K562 (cell line): Measurements from ENCODE around the gene HBB. TPM values are rescaled to one million over a fixed set of nuclear protein-coding genes. Genes with fewer than 3 reads are reported as not detected.

Source experiments
- ATAC-seq: fragments of 200-7000 bp; cut with Tn5 transposase; 3 replicates; pipeline ENCODE4 v1.9.1; 2020; ENCODE audit warnings: moderate library complexity
- BruUV-seq: library from RNA; stranded (reverse); fragments of 400-500 nt; replicated peaks from 2 replicates; lab custom pipeline; 2021; lab: Mats Ljungman, UMichigan
- CTCF ChIA-PET: fragments of 300-600 bp; formaldehyde crosslinking; extraction: SDS; loops from one replicate; lab custom pipeline; 2021; ENCODE audit warnings: low intra/inter-chr PET ratio; lab: Yijun Ruan, JAX
- POLR2A ChIA-PET: fragments of 300-600, 350-650 bp; sonication (Branson Sonifier 250); formaldehyde crosslinking; extraction: SDS; loops from one replicate; lab custom pipeline; 2021; ENCODE audit warnings: antibody characterized with exemption, inconsistent platforms; lab: Yijun Ruan, JAX
- DNase-seq, 4 experiments: peaks; one replicate each; pipeline versions ENCODE4 v3.0.0 to v3.0.0-alpha.2; 2011 to 2018; ENCODE audit warnings: low spot score in 3 of 4, mixed read lengths in 3 of 4; ENCODE audit errors: extremely low read depth in 1 of 4
- FAIRE-seq: peaks from 2 replicates; lab custom pipeline; 2011; peaks lifted over from hg19 to GRCh38; lab: Jason Lieb, UNC
- H2AFZ ChIP-seq: 2 replicates; pipeline ENCODE4 v1.6.0; 2011; ENCODE audit warnings: low read depth, low read length, control low read depth, inconsistent platforms
- H3K27ac ChIP-seq: fragments of 200-600 bp; 3 replicates; pipeline ENCODE4 v1.8.0; 2011; ENCODE audit warnings: low read depth, mild to moderate bottlenecking, control low read depth, inconsistent platforms, low read length, moderate library complexity, mixed read lengths; ENCODE audit errors: extremely low read depth
- H3K27me3 ChIP-seq, 2 experiments: fragments of 300-600 bp in 1 of 2; 2 replicates in 1 of 2; 3 replicates in 1 of 2; pipeline versions ENCODE4 v1.6.0 to v1.8.0; 2011; ENCODE audit warnings: inconsistent platforms in 2 of 2, low read length in 2 of 2, mild to moderate bottlenecking in 1 of 2, mixed read lengths in 1 of 2, moderate library complexity in 1 of 2; ENCODE audit not compliant: control insufficient read depth in 2 of 2, insufficient read depth in 2 of 2
- H3K36me3 ChIP-seq: fragments of 300-600 bp; 3 replicates; pipeline ENCODE4 v1.8.0; 2011; ENCODE audit warnings: mild to moderate bottlenecking, low read length, inconsistent platforms; ENCODE audit not compliant: control insufficient read depth, insufficient read depth
- H3K4me1 ChIP-seq, 2 experiments: fragments of 200-600 bp in 1 of 2; replicated peaks in 1 of 2; 2 replicates in 1 of 2; 3 replicates in 1 of 2; pipeline versions ENCODE4 v1.5.1 to v1.8.0; 2011; ENCODE audit warnings: inconsistent platforms in 2 of 2, low read length in 2 of 2, mild to moderate bottlenecking in 1 of 2, mixed read lengths in 1 of 2, moderate library complexity in 1 of 2; ENCODE audit not compliant: control insufficient read depth in 2 of 2, insufficient read depth in 2 of 2
- H3K4me2 ChIP-seq: 2 replicates; pipeline ENCODE4 v1.6.1; 2011; ENCODE audit warnings: low read length, control low read depth, inconsistent platforms, mixed read lengths; ENCODE audit not compliant: insufficient read depth
- H3K4me3 ChIP-seq: fragments of 200-600 bp; sonication (generic), shearing (Covaris generic); 2 replicates; pipeline ENCODE4 v1.5.1; 2016; ENCODE audit warnings: control low read depth, inconsistent platforms
- H3K79me2 ChIP-seq: fragments of 200-600 bp; 3 replicates; pipeline ENCODE4 v1.8.0; 2011; ENCODE audit warnings: low read length, inconsistent platforms; ENCODE audit not compliant: control insufficient read depth, insufficient read depth
- H3K9ac ChIP-seq, 2 experiments: 2 replicates each; pipeline versions ENCODE4 v1.6.0 to v1.6.1; 2011; ENCODE audit warnings: low read depth in 2 of 2, low read length in 2 of 2, control low read depth in 1 of 2, inconsistent platforms in 1 of 2, mild to moderate bottlenecking in 1 of 2, mixed read lengths in 1 of 2; ENCODE audit not compliant: insufficient read depth in 1 of 2
- H3K9me1 ChIP-seq: one replicate; pipeline ENCODE4 v1.6.0; 2011; ENCODE audit warnings: inconsistent platforms, mild to moderate bottlenecking, low read length, moderate library complexity; ENCODE audit not compliant: control insufficient read depth, insufficient read depth
- H3K9me3 ChIP-seq: replicated peaks from 2 replicates; pipeline ENCODE4 v1.5.1; 2011; ENCODE audit warnings: low read depth, low read length, inconsistent platforms; ENCODE audit not compliant: control insufficient read depth, insufficient read depth
- H4K20me1 ChIP-seq: replicated peaks from 2 replicates; pipeline ENCODE4 v1.6.1; 2011; ENCODE audit warnings: low read length, inconsistent platforms, mixed read lengths; ENCODE audit not compliant: control insufficient read depth, insufficient read depth
- CLOCK ChIP-seq: fragments of 250-450 bp; sonication (Bioruptor Pico); IDR thresholded peaks from 2 replicates; pipeline ENCODE4 v1.4.0; 2020; ENCODE audit warnings: mild to moderate bottlenecking, moderate library complexity, borderline replicate concordance
- CSDE1 ChIP-seq, 2 experiments: fragments of 450-650 bp; IDR thresholded peaks; 2 replicates each; pipeline ENCODE4 v1.6.1; 2016; ENCODE audit warnings: mild to moderate bottlenecking in 1 of 2
- HDGF ChIP-seq: fragments of 450-650 bp; IDR thresholded peaks from 2 replicates; pipeline ENCODE4 v1.6.1; 2016
- LEF1 ChIP-seq: fragments of 450-650 bp; IDR thresholded peaks from 2 replicates; pipeline ENCODE4 v1.6.1; 2016; ENCODE audit warnings: mild to moderate bottlenecking
- THRA ChIP-seq: fragments of 450-650 bp; IDR thresholded peaks from 2 replicates; pipeline ENCODE4 v1.6.1; 2017; ENCODE audit warnings: mild to moderate bottlenecking, moderate library complexity
- ZNF184 ChIP-seq: sonication (generic); formaldehyde crosslinking; IDR thresholded peaks from 2 replicates; pipeline ENCODE4 v1.5.0; 2020; ENCODE audit warnings: missing genetic modification reagents
- ZNF785 ChIP-seq: fragments of 250-450 bp; sonication (Bioruptor Pico); IDR thresholded peaks from 2 replicates; pipeline ENCODE4 v1.4.0; 2020; ENCODE audit warnings: mild to moderate bottlenecking
- WGBS: fragments of 100-300 bp; shearing (Covaris generic); methylation state at CpG from one replicate; pipeline ENCODE4 v1.1.6; 2016; ENCODE audit warnings: low coverage, mixed read lengths; ENCODE audit not compliant: insufficient coverage; ENCODE audit errors: missing lambda C conversion rate; 5-methylcytosine and 5-hydroxymethylcytosine counted together
- in situ Hi-C: fragments of 300-500 bp; cut with MboI; formaldehyde crosslinking; loops from 4 replicates; pipeline ENCODE4 v1.15.0; 2018; ENCODE audit warnings: inconsistent platforms, mixed read lengths
- intact Hi-C: fragments of 100-400 bp; cut with micrococcal nuclease; formaldehyde crosslinking; loops from 2 replicates; pipeline ENCODE4 v1.14.2; 2022
- polyA plus RNA-seq, 8 experiments: library from polyadenylated mRNA; depleted of rRNA in 4 of 8; stranded (reverse) in 5 of 8; unstranded in 3 of 8; fragments of >200 nt; fragmentation: Nextera tagmentation in 2 of 8; fragmentation: Illumina TruSeq in 1 of 8; extraction: Ambion mirVana in 2 of 8; extraction: Trizol in 1 of 8; gene quantifications; 2 replicates each; pipeline versions ENCODE4 v1.2.1 to v1.2.3, GENCODE V29; 2011 to 2014; ENCODE audit warnings: inconsistent platforms in 1 of 8, missing spikeins in 1 of 8
- total RNA-seq, 7 experiments: library from RNA; depleted of rRNA in 6 of 7; stranded (reverse); fragments of >200 nt in 6 of 7; fragmentation: Illumina TruSeq in 2 of 7; extraction: Trizol in 2 of 7; gene quantifications; 2 replicates each; pipeline versions ENCODE4 v1.2.1 to v1.2.3, GENCODE V29; 2011 to 2021; ENCODE audit warnings: low replicate concordance in 1 of 7
- TF ChIP-seq, protein P1 (sequence below): fragments of 450-650 bp; IDR thresholded peaks from 2 replicates; pipeline ENCODE4 v1.6.1; 2018; ENCODE audit not compliant: partially characterized antibody
- TF ChIP-seq, protein P2 (sequence below): sonication (generic); IDR thresholded peaks from 2 replicates; pipeline ENCODE4 v1.6.1; 2016

Gene HBB
- total and polyA plus RNA-seq, 9 of the 15 experiments (the other 6 are each of a cell fraction or from before 2014, with no cell fraction given), result 0.33 to 3.4 (median 1.2) TPM; not detected in 2

DNA sequence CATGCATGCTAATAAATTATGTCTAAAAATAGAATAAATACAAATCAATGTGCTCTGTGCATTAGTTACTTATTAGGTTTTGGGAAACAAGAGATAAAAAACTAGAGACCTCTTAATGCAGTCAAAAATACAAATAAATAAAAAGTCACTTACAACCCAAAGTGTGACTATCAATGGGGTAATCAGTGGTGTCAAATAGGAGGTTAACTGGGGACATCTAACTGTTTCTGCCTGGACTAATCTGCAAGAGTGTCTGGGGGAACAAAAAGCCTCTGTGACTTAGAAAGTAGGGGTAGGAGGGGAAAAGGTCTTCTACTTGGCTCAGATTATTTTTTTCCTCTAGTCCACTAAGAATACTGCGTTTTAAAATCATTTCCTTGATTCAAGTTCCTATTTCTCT, 810 bp upstream of the HBB start:
- H4K20me1 ChIP-seq, result no peaks in the 10 kb centered on the region
- POLR2A ChIA-PET, result interaction anchor here (0.8 kb wide), 1 partner anchor 14 kb away, joined by 5 read pairs; no protein-coding TSS in a partner anchor
- H3K36me3 ChIP-seq, result no peaks in the 10 kb centered on the region
- WGBS, result 0% methylated on average over 1 of the region's 1 CpG
- no peak overlapping the region for H3K4me2 ChIP-seq
- DNase-seq (no peak), ATAC-seq (no peak), FAIRE-seq (no peak)
- no peak overlapping the region for H3K9ac ChIP-seq
- no peak overlapping the region for H3K27ac ChIP-seq
- H2AFZ ChIP-seq, result peak overlapping the region; percentile 25; the same call in 1 of the 2 replicates
- H3K79me2 ChIP-seq, result no peaks in the 10 kb centered on the region
- H3K9me1 ChIP-seq, result no peaks in the 10 kb centered on the region
- in situ Hi-C loops (no loop called here), intact Hi-C loops (no loop called here)
- no peaks in the 10 kb centered on the region for H3K9me3 ChIP-seq
- TF ChIP-seq LEF1 (0 out of 2 replicates have a peak, but pooled peaks have one; percentile 37), HDGF (no peak), ZNF184 (no peak), CLOCK (no peak), THRA (peak; percentile 56; the same call in 1 of the 2 replicates), CSDE1 (IDR thresholded peaks at IDR 0.05) (no peak), ZNF785 (CRISPR knock-in tag) (no peak)
- TF ChIP-seq, protein P1, sequence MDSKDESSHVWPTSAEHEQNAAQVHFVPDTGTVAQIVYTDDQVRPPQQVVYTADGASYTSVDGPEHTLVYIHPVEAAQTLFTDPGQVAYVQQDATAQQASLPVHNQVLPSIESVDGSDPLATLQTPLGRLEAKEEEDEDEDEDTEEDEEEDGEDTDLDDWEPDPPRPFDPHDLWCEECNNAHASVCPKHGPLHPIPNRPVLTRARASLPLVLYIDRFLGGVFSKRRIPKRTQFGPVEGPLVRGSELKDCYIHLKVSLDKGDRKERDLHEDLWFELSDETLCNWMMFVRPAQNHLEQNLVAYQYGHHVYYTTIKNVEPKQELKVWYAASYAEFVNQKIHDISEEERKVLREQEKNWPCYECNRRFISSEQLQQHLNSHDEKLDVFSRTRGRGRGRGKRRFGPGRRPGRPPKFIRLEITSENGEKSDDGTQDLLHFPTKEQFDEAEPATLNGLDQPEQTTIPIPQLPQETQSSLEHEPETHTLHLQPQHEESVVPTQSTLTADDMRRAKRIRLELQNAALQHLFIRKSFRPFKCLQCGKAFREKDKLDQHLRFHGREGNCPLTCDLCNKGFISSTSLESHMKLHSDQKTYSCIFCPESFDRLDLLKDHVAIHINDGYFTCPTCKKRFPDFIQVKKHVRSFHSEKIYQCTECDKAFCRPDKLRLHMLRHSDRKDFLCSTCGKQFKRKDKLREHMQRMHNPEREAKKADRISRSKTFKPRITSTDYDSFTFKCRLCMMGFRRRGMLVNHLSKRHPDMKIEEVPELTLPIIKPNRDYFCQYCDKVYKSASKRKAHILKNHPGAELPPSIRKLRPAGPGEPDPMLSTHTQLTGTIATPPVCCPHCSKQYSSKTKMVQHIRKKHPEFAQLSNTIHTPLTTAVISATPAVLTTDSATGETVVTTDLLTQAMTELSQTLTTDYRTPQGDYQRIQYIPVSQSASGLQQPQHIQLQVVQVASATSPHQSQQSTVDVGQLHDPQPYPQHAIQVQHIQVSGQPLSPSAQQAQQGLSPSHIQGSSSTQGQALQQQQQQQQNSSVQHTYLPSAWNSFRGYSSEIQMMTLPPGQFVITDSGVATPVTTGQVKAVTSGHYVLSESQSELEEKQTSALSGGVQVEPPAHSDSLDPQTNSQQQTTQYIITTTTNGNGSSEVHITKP, result peak; percentile 46
- TF ChIP-seq, protein P2, sequence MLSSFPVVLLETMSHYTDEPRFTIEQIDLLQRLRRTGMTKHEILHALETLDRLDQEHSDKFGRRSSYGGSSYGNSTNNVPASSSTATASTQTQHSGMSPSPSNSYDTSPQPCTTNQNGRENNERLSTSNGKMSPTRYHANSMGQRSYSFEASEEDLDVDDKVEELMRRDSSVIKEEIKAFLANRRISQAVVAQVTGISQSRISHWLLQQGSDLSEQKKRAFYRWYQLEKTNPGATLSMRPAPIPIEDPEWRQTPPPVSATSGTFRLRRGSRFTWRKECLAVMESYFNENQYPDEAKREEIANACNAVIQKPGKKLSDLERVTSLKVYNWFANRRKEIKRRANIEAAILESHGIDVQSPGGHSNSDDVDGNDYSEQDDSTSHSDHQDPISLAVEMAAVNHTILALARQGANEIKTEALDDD, result 0 out of 2 replicates have a peak, but pooled peaks have one; percentile 31
- no TSS peak for BruUV-seq
- H3K27me3 ChIP-seq, result no peaks in the 10 kb centered on the region
- peaks cover 9 to 23% of the 10 kb centered on the region in 2 experiments; a peak in 4 of 5 replicates for H3K4me1 ChIP-seq
- no peak overlapping the region for H3K4me3 ChIP-seq
- CTCF ChIA-PET, result no interaction called here
